Measurements from ENCODE around the gene MYBPC2. TPM values are rescaled to one million over a fixed set of nuclear protein-coding genes. Genes with fewer than 3 reads are reported as not detected.

MYBPC2 gene
- polyA plus RNA-seq, 3 donors = 0.53 to 1.6 (median 1.0) TPM

DNA sequence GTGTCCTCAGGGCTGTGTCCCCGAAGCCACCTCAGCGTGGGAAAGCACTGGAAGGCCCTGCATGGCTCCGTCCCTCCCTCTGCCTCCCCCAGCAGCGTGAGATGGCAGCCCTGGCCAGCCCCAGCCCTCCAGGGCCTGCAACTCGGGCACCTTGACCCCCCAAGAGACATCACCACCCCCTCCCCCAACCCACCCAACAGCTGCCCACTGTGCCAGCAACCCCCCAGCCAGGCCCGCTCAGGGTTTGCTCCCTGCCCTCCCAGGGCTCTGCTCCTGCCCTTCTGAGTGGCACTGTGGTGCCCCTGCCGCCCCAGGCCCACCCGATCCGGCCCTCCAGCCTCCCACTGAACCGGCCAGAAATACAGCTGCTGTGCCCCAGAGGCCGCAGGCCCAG is 82.5 kb downstream of the MYBPC2 start:
- no peak for DNase-seq

Other genes starting within 250 kb of the MYBPC2 start
- gene MYH14, start 229.3 kb upstream of the MYBPC2 start, polyA plus RNA-seq (ENCODE audit: insufficient read length in 3 of 3) = 10 to 100 TPM; 25.8 to 31.7 (median 27.2) TPM
- 10 to 100 TPM; 36.0 to 77.5 (median 66.7) TPM for gene KCNC3, start 103.5 kb upstream of the MYBPC2 start, polyA plus RNA-seq (ENCODE audit: insufficient read length in 3 of 3)
- 10 to 100 TPM in 2 of 3 donors, 1 to 10 TPM in 1; 9.7 to 17.0 (median 15.0) TPM for gene NAPSA, start 67.3 kb upstream of the MYBPC2 start, polyA plus RNA-seq (ENCODE audit: insufficient read length in 3 of 3)
- gene NR1H2, start 56.4 kb upstream of the MYBPC2 start, polyA plus RNA-seq (ENCODE audit: insufficient read length in 3 of 3) = 10 to 100 TPM; 39.7 to 43.3 (median 41.8) TPM
- gene POLD1, start 48.5 kb upstream of the MYBPC2 start, polyA plus RNA-seq (ENCODE audit: insufficient read length in 3 of 3) = 10 to 100 TPM; 28.6 to 40.0 (median 37.3) TPM
- 1 to 10 TPM; 1.3 to 2.1 (median 1.3) TPM for gene SPIB, start 14.0 kb upstream of the MYBPC2 start, polyA plus RNA-seq (ENCODE audit: insufficient read length in 3 of 3)
- gene EMC10, start 43.6 kb downstream of the MYBPC2 start, polyA plus RNA-seq (ENCODE audit: insufficient read length in 3 of 3) = 100 to 1,000 TPM; 128 to 186 (median 173) TPM
- 10 to 100 TPM in 2 of 3 donors, 1 to 10 TPM in 1; 7.9 to 10.7 (median 10.0) TPM for gene GARIN5A, start 44.0 kb downstream of the MYBPC2 start, polyA plus RNA-seq (ENCODE audit: insufficient read length in 3 of 3)
- 10 to 100 TPM; 12.9 to 15.1 (median 14.1) TPM for gene JOSD2, start 78.3 kb downstream of the MYBPC2 start, polyA plus RNA-seq (ENCODE audit: insufficient read length in 3 of 3)
- 10 to 100 TPM; 11.5 to 15.1 (median 14.4) TPM for gene ASPDH, start 81.0 kb downstream of the MYBPC2 start, polyA plus RNA-seq (ENCODE audit: insufficient read length in 3 of 3)
- 10 to 100 TPM; 19.6 to 27.6 (median 22.7) TPM for gene LRRC4B, start 135.5 kb downstream of the MYBPC2 start, polyA plus RNA-seq (ENCODE audit: insufficient read length in 3 of 3)
- 1 to 10 TPM in 1 of 3 donors, under 1 TPM in 2; 0.87 to 1.2 (median 0.90) TPM for gene SYT3, start 207.0 kb downstream of the MYBPC2 start, polyA plus RNA-seq (ENCODE audit: insufficient read length in 3 of 3)
- 1 to 10 TPM; 3.1 to 6.7 (median 4.4) TPM for gene C19orf81, start 216.6 kb downstream of the MYBPC2 start, polyA plus RNA-seq (ENCODE audit: insufficient read length in 3 of 3)

All from renal pelvis (tissue), 4 donors.